HUES64 (cell line): ENCODE measurements around the gene MEG3.

Experiments used
- H3K27ac ChIP-seq: 2 replicates; pipeline ENCODE4 v1.7.0; 2013; ENCODE audit warnings: low read depth, low read length, inconsistent platforms
- H3K27me3 ChIP-seq: 2 replicates; pipeline ENCODE4 v1.6.1; 2013; ENCODE audit warnings: mild to moderate bottlenecking, low read length; ENCODE audit not compliant: insufficient read depth
- H3K36me3 ChIP-seq: 2 replicates; pipeline ENCODE4 v1.6.1; 2013; ENCODE audit warnings: mild to moderate bottlenecking, low read length; ENCODE audit not compliant: insufficient read depth
- H3K4me1 ChIP-seq: 2 replicates; pipeline ENCODE4 v1.6.1; 2013; ENCODE audit warnings: mild to moderate bottlenecking, low read length, moderate library complexity; ENCODE audit not compliant: insufficient read depth
- H3K4me3 ChIP-seq: 2 replicates; pipeline ENCODE4 v1.5.1; 2013; ENCODE audit warnings: mild to moderate bottlenecking, low read length, moderate library complexity
- H3K9ac ChIP-seq: 2 replicates; pipeline ENCODE4 v1.6.1; 2013; ENCODE audit warnings: mild to moderate bottlenecking, low read depth, low read length
- H3K9me3 ChIP-seq: 2 replicates; pipeline ENCODE4 v1.6.1; 2013; ENCODE audit warnings: low read depth, low read length; ENCODE audit not compliant: insufficient read depth
- WGBS: fragments of 150-250, 120-280 bp; methylation state at CpG from one replicate; pipeline ENCODE4 v1.1.7; 2013; ENCODE audit warnings: missing lambda C conversion rate; 5-methylcytosine and 5-hydroxymethylcytosine counted together

Gene MEG3

GRCh38 chr14:100890061-100890850, 64.3 kb downstream of the MEG3 start:
- H3K4me3 ChIP-seq, result no peak overlapping the region
- no peak overlapping the region for H3K9ac ChIP-seq
- no peak overlapping the region for H3K27ac ChIP-seq
- WGBS, result 84% methylated on average over 7 of the region's 8 CpGs
- no peaks in the 10 kb centered on the region for H3K9me3 ChIP-seq
- H3K4me1 ChIP-seq, result peaks cover 7% of the 10 kb centered on the region; the same call in 1 of the 2 replicates
- no peaks in the 10 kb centered on the region for H3K36me3 ChIP-seq
- no peaks in the 10 kb centered on the region for H3K27me3 ChIP-seq

DNA sequence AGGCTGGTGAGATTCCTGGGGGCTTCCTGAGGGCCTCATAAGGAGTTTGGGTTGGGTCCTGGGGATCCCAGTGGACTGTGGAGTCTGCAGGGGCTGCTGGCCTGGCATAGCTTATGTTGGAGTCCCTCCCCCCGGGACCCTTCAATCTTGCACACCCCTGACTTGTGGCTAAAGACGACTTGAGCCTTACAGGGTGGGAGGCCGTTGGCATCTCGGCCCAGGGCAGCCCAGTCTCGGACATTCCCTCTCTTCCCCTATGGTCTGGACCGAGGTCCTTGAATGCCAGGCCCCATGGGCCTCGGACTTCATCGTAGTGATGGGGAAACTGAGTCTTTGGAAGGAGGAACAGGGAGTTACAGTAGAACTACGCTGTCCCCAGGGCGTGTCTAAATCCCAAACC, 65.1 kb downstream of the MEG3 start:
- Histone ChIP-seq H3K9ac (no peak overlapping the region), H3K4me3 (no peak overlapping the region), H3K9me3 (no peaks in the 10 kb centered on the region), H3K27me3 (no peaks in the 10 kb centered on the region), H3K27ac (no peak overlapping the region), H3K4me1 (peaks cover 7% of the 10 kb centered on the region; the same call in 1 of the 2 replicates), H3K36me3 (no peaks in the 10 kb centered on the region)
- WGBS, result 92% methylated on average over 10 of the region's 10 CpGs

- no peaks in the 10 kb centered on the region for H3K36me3 ChIP-seq
- no peaks in the 10 kb centered on the region for H3K9me3 ChIP-seq
- H3K4me3 ChIP-seq, result no peak overlapping the region
- H3K27ac ChIP-seq, result no peak overlapping the region
- no peak overlapping the region for H3K9ac ChIP-seq
- H3K27me3 ChIP-seq, result no peaks in the 10 kb centered on the region
- 93% methylated on average over 13 of the region's 13 CpGs for WGBS
- peaks cover 7% of the 10 kb centered on the region; the same call in 1 of the 2 replicates for H3K4me1 ChIP-seq
Measured at GRCh38 chr14:100891501-100892445, 65.9 kb downstream of the MEG3 start.

DNA sequence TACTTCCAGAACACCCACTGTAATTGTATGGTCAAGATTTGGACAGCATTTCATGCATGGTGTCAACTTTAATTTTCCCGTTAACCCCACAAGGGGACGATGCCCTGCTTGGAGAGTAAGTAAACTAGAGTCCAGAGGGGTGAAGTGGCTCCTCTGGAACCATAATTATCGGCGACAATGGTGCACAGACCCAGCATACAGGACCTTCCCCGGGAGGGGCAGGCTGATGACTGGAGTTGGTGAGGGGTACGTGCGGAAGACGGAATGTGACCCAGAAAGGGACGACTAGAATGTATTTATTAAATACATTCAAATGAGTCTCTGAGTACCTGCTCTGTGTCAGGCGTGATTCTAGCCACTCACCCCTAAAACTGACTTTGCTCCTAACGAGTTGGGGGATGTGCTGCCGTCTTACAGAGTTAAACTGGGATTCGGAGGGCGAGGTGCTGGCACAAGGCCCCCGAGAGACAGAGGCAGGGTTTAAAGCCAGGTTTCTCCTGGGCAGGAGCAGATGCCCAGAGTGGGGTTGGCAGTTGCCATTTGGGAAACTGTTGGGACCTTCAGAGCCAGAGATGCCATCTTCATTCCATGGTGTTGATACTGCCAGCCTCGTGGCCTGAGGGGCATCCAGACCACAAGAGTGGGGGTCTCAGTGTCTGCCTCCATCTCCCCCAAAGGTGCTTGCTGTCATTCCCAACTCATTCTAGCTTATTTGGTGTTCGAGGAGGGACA, 66.7 kb downstream of the MEG3 start:
- Histone ChIP-seq H3K27ac (no peak overlapping the region), H3K36me3 (no peaks in the 10 kb centered on the region), H3K27me3 (no peaks in the 10 kb centered on the region), H3K4me1 (peaks cover 6% of the 10 kb centered on the region; the same call in 1 of the 2 replicates), H3K4me3 (no peak overlapping the region), H3K9ac (no peak overlapping the region), H3K9me3 (no peaks in the 10 kb centered on the region)
- 92% methylated on average over 15 of the region's 17 CpGs for WGBS

DNA sequence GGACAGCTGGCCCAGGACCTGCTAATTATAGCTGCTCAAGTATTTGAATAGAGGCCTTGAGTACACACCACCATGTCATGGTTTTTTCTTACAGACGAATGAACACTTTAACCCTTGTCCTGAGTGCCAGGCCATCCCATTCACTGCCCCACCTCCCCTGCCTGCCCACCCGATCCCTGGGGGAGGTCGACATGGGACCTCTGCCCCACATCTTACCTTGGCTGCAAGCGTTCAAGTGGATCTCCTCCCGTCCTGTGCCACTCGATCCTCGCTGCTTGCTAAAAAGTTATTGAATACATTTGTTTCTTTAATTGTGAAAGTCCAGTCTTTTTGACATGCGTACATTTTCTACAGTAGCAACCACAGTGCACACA, 67.3 kb downstream of the MEG3 start:
- Histone ChIP-seq H3K4me3 (no peak overlapping the region), H3K36me3 (no peaks in the 10 kb centered on the region), H3K4me1 (0 out of 2 replicates have a peak, but pooled peaks cover under 1% of the 10 kb centered on the region), H3K9me3 (no peaks in the 10 kb centered on the region), H3K27me3 (no peaks in the 10 kb centered on the region), H3K27ac (no peak overlapping the region), H3K9ac (no peak overlapping the region)
- WGBS, result 93% methylated on average over 8 of the region's 8 CpGs

- Histone ChIP-seq H3K36me3 (no peaks in the 10 kb centered on the region), H3K9me3 (no peaks in the 10 kb centered on the region), H3K9ac (no peak overlapping the region), H3K4me1 (peaks cover 3% of the 10 kb centered on the region; the same call in 1 of the 2 replicates), H3K27ac (no peak overlapping the region), H3K27me3 (no peaks in the 10 kb centered on the region), H3K4me3 (no peak overlapping the region)
- WGBS, result 92% methylated on average over 11 of the region's 11 CpGs
Measured at GRCh38 chr14:100893760-100894159, 67.8 kb downstream of the MEG3 start.

- Histone ChIP-seq H3K9ac (no peak overlapping the region), H3K4me1 (peaks cover 7% of the 10 kb centered on the region), H3K36me3 (no peaks in the 10 kb centered on the region), H3K27me3 (peaks cover 1% of the 10 kb centered on the region; the same call in 1 of the 2 replicates), H3K27ac (no peak overlapping the region), H3K9me3 (no peaks in the 10 kb centered on the region), H3K4me3 (no peak overlapping the region)
- WGBS, result 96% methylated on average over 6 of the region's 6 CpGs
Measured at GRCh38 chr14:100894416-100894815, 68.5 kb downstream of the MEG3 start.

DNA sequence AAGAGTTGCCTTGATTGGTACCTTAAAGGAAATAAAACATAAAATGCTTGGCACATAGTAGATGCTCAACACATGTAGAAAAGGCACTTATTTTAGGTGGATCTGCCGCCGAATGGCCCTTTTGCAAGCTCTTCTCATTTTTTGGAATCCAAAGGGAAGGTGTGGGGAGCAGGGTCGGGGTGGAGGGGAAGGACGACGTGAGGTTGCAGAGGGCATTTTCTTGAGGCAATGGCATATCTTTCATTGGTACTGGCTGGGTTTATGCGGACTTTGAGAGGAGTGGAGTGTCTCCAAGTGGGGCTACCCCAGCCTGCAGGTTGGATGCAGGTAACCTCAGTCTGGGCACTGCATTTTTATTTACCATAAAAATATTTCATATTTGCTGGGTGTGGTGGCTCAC, 69.5 kb downstream of the MEG3 start:
- no peak overlapping the region for H3K4me3 ChIP-seq
- no peak overlapping the region for H3K9ac ChIP-seq
- peaks cover 16% of the 10 kb centered on the region for H3K4me1 ChIP-seq
- H3K27ac ChIP-seq, result no peak overlapping the region
- WGBS, result 87% methylated on average over 6 of the region's 6 CpGs
- H3K9me3 ChIP-seq, result no peaks in the 10 kb centered on the region
- no peaks in the 10 kb centered on the region for H3K36me3 ChIP-seq
- peaks cover 5% of the 10 kb centered on the region; the same call in 1 of the 2 replicates for H3K27me3 ChIP-seq

DNA sequence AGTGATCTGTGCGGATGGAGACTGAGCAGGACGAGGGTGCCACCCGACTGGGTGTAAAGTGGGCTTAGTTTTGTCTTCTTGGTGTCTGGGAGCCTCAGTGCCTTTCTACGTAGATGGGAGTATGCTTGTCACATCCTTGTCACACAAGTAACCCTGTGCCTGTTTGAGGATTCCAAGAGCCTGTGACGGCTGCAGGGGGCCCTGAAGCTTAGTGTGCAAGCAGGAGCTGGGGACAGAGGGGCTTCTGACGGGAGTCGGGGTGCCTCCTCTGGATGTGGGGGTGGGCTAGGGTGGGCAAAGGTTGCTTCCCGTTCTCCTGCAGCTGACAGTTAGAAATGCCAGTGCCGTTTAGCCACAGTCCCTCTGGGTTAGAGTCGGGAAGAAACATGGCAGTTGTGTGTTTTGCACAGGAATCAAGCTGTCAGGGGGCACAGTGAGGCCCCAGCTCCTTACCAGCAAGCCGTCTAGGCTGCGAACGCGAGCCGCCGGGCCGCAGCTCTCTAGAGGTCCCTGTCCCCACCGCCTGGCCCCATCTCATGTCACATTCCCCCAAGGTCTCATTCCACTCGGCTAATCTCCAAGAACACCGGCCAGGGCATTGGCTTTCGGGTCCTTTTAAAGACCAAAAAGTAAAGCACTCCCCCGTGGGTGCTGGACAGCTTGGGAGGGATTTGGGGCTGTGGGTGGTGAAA, 70.6 kb downstream of the MEG3 start:
- Histone ChIP-seq H3K4me3 (no peak overlapping the region), H3K4me1 (peaks cover 16% of the 10 kb centered on the region), H3K9ac (no peak overlapping the region), H3K9me3 (no peaks in the 10 kb centered on the region), H3K27me3 (peaks cover 5% of the 10 kb centered on the region; the same call in 1 of the 2 replicates), H3K36me3 (no peaks in the 10 kb centered on the region), H3K27ac (no peak overlapping the region)
- WGBS, result 84% methylated on average over 22 of the region's 22 CpGs

- H3K36me3 ChIP-seq, result no peaks in the 10 kb centered on the region
- H3K9ac ChIP-seq, result no peak overlapping the region
- H3K4me1 ChIP-seq, result peaks cover 21% of the 10 kb centered on the region
- WGBS, result 69% methylated on average over 11 of the region's 11 CpGs
- no peak overlapping the region for H3K27ac ChIP-seq
- no peaks in the 10 kb centered on the region for H3K9me3 ChIP-seq
- no peak overlapping the region for H3K4me3 ChIP-seq
- H3K27me3 ChIP-seq, result peaks cover 17% of the 10 kb centered on the region
Measured at GRCh38 chr14:100898465-100898864, 72.5 kb downstream of the MEG3 start.
